ENCODE results near the gene INTS13.
"Not testable (repeated sequence)": the region's sequence is repeated elsewhere in the genome, so short reads cannot be mapped to it uniquely, and the experiment has no call there.

INTS13 gene

GRCh38 chr12:26935636-26936378 lies 2.0 kb downstream of the INTS13 start:
- no peak for DNase-seq

DNA sequence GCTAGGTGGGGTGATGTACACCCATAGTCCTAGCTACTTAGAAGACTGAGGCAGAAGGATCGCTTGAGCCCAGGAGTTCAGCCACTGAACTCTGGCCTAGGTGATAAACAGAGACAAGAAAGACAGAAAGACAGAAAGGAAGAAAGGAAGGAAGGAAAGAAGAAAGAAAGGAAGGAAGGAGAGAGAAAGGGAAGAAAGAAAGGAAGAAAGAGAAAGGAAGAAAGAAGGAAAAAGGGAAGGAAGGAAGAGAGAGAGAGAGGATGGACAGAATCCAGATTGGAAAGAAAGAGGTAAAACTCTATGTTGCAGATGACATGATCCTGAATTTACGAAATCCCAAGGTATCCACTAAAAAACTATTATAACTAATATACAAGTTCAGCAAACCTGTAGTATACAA lies 8.2 kb downstream of the INTS13 start:
- DNase-seq: no peak

DNA sequence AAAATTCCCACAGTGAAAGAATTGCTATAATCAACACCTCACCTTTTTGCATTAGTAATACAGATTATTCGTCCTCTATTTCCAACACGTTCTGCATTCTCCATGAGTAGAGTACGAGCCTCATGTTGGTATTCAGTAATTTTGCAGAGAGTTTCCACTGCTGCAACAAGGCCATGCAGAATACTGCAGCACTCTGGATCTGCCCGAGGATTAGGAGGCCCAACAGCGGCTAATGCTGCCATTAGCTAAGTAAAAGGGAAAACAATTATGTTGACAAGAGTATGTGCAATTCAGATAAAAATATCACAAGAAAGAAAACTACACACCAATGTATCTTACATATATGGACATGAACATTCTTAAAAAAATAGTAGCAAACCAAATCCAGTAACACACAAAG lies 9.1 kb downstream of the INTS13 start:
- no peak for DNase-seq

GRCh38 chr12:26921886-26922285 lies 15.9 kb downstream of the INTS13 start:
- no peak for DNase-seq

- DNase-seq: no peak
These were observed 18.6 kb downstream of the INTS13 start for GRCh38 chr12:26919216-26919555.

DNA sequence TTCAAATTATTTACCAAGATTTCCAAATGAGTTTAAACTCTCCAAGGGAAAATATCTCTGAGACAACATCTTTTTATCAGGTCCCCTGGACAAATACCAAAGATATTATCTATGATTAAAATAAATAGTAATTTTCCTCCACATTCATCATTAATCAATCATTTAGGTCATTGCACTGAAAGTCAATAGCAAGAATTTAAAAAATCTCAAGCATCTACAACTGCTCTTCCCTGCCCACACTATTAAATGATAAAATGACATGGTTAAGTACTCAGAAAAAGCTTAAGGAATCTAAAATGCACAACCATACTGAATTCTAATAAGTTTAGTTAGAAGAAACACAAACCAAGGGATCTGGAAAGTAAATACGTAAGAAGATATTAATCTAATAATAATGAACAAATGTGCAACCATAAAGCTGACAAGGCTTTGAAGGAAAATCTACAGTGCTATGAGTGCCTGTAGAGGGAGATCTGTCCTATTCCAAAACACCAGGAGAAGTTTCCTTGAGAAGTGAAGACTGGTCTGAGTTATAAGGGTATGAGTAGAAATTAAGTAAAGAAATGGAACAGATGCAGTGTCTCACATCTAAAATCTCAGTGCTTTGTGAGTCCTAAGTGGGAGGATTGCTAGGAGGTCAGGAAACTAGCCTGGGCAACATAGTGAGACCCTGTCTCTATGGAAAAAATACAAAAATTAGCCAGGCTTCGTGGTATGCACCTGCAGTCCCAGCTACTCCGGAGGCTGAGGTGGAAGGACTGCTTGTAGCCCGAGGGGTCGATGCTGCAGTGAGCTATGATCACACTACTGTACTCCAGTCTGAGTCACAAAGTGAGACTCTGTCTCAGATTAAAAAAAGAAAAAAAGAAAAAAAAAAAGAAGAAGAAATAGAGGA lies 19.2 kb downstream of the INTS13 start:
- DNase-seq: no peak

GRCh38 chr12:26906704-26907103 lies 31.1 kb downstream of the INTS13 start:
- no peak for DNase-seq

GRCh38 chr12:26906024-26906423 lies 31.8 kb downstream of the INTS13 start:
- no peak for DNase-seq

DNA sequence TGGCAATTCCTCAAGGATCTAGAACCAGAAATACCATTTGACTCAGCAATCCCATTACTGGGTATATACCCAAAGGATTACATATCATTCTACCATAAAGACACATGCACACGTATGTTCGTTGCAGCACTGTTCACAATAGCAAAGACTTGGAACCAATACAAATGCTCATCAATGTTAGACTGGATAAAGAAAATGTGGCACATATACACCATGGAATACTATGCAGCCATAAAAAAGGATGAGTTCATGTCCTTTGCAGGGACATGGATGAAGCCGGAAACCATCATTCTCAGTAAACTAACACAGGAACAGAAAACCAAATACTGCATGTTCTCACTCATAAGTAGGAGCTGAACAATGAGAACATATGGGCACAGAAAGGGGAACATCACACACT lies 34.4 kb downstream of the INTS13 start:
- not testable (repeated sequence) for DNase-seq

GRCh38 chr12:26896913-26897312 lies 40.9 kb downstream of the INTS13 start:
- no peak for DNase-seq

- no peak for DNase-seq
These were observed 42.1 kb downstream of the INTS13 start for GRCh38 chr12:26895672-26896071.

GRCh38 chr12:26891704-26892103 lies 46.1 kb downstream of the INTS13 start:
- DNase-seq: no peak

DNA sequence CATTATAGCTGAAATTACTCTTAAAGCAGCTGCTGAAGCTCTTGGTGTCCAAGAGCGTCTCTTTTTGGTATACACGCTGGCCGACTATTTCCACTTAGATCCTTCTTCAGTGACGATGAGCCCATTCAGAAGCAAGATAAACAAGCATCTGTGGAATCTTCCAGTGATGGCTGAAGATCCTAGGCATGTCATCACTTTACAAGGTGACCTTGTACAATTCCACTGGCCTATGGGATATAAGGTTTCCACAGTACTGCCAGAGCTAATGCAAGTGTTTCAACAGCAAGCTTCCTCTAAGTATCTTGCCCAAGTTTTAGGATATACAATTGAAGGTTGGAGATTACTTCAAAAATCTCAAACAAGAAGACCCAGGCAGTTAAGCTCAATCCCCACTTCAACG lies 47.0 kb downstream of the INTS13 start:
- no peak for DNase-seq

- DNase-seq: peak; percentile 71
These were observed 52.8 kb downstream of the INTS13 start for GRCh38 chr12:26884765-26885576.

DNA sequence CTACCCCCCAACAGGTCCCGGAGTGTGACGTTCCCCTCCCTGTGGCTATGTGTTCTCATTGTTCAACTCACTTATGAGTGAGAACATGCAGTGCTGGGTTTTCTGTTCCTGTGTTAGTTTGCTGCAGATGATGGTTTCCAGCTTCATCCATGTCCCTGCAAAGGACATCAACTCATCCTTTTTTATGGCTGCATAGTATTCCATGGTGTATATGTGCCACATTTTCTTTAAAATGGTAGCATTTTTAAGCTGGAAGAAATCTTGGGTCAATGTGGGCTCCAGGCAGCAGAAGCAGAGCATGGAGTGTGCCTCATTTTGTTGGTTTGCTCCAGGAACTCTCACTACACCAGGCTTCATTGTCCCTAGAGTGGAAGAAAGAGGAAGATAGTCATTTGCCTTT lies 57.2 kb downstream of the INTS13 start:
- no peak for DNase-seq

GRCh38 chr12:26878661-26879119 lies 59.1 kb downstream of the INTS13 start:
- DNase-seq: peak; percentile 9

DNA sequence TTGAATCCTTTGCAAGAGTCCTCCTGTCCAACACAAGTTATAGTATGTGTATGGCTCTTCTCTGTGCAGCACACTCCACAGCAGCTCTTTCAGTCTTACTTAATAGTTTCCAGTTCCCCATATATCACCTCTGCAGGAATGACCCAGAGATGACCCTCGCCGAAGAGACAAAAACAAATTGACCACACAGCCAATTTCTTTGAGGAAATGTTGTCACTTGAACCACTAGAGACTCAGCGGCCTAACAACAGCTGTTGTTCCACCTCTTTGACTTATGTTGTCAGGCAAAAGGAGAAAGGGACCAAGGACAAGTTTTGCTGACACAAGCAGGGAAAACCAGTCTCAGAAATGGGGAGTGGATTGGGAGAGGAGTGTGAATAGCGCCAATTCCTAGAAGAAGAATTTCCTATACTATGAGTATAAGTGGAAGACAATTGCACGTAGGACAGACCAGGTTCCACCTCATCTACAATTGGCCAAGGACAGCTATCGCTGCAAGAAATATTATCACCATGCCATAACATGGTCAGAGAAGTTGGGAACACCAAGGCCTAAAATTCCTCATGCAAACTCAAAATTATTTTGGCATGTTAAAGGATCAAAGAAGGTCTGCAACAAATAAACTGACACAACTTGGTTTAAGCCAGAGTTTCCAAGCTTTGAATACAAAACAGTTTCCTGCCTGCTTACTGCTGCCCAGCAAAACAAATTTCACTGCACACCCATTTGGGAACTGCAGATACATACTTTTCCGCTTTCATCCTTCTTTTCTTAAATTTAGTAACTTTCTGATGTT lies 63.1 kb downstream of the INTS13 start:
- no peak for DNase-seq

DNA sequence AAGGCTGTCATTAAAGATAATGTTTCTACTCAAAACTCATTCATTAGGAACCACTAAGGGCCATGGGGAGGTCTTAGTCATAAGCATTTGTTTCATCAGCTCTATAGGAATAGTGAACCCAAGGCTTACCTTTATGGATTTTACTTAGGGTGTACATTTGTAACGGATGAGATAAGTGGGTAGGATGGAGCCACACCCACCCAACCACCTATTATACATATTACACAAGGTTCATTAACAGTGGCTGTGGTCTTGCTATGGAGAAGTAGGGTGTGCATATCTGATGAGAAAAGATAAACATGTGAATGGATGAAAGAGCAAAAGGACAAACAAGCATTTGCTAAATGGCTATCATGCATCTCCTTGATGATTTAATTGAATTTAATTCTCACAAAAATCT lies 65.2 kb downstream of the INTS13 start:
- peak; percentile 7 for DNase-seq

GRCh38 chr12:26871985-26872384 lies 65.8 kb downstream of the INTS13 start:
- DNase-seq: no peak

DNA sequence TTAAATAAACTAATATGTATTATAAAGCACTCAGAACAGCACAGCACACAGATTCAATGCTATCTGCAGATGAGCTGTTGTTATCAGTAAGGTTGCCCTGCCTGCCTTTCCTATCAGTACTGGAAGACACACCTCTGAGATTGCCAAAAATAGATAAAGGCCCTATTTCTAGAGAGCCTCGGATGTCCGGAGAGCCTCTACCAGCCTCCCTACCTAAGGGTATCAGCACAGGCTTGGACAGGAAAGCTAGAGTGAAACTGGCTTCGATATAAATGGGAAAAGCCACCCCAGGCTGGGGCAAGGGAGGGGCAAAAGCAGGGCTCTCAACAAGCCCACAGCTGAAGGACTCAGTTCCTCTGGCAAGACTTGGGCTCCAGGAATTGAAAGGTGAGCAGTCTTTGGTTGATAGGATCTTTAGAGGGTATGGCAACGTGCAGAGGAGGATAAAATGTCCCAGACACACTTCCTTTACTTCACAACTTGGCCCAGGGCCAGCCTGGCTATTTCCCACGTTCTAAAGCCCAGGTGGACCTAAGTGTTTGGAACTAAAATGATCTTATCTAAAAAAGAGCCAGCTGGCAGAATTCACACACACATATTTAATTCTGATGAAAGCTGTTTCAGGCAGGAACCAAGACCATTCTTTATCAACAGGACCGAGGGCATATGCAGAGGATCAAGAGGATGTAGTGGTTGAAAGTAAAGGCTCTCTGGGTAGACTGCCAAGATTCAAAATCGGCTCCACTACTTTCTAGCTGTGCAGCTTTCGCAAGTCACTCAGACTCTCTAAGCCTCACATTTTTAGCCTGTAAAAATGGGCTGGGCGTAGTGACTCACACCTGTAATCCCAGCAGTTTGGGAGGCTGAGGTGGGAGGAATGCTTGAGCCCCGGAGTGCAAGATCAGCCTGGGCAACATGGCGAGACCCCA lies 67.0 kb downstream of the INTS13 start:
- no peak for DNase-seq

GRCh38 chr12:26869908-26870459 lies 67.8 kb downstream of the INTS13 start:
- no peak for DNase-seq
